ENCODE results near the gene TBCK.
"Not testable (repeated sequence)": the region's sequence is repeated elsewhere in the genome, so short reads cannot be mapped to it uniquely, and the experiment has no call there.

The TBCK gene

DNA sequence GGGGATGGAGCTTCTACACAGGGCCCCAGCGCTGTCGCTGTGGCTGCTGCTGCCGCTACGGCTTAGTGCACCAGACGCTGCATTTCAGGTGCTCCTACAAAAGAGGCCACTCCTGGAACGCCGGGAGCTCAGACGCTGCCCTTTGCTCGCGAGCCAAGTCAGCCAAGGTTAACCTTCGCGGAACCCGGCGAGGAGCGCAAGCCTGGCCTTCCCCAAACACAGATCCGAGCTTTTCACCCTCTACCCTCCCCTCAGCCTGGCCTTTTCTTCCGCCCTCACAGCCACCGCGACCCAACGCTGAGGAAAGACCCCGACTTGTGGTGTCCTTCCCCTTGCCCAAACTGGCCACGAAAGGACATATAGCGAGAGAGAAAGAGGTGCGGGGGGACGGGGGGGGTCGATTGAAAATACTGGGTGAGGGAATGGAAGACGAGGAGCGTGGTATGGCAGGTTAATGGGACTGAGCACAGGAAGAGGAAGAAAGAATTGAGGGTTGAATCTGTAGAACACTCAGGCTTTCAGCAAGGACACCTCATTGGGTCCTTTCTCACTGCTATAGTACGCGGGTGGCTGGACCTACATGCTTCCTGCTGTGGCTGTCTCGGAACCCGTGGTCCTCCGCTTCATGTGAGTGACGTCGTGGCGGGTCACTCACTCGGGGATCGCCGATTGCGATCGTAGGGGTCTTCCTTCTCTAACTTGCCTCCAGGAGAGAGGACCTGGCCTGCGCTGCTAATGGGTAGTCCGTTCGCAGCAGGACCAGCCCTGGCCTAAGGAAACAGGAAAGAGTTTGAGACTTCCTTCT, at the start of gene TBCK, which contains the start of gene AIMP1:
Gene TBCK (minus strand): TSS at position 242 of the 805 bp plus-strand sequence. CDS start 7,249 bp downstream, outside the sequence.
Gene AIMP1 (plus strand): TSS at position 583 of the 805 bp plus-strand sequence. CDS start 8,460 bp downstream, outside the sequence.
- DNase-seq, result peak; percentile 90 to 91

DNA sequence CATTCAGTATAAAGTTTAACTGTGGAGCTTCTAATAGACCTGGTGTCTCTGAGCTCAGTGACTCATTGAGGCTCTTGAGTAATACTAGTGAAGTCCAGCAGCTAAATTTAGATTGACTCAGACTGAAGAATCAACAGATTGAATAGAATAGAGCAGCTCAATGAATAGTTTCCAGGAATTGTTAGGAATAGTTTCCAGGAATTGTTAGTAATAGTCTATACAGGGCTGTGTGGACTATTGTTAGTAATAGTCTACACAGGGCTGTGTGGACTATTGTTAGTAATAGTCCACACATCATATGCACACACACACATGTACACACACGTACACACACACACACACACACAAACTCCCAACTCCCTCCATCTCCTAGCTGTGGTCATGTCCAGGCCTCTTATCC, 49.6 kb upstream of the TBCK start:
- no peak for DNase-seq

DNA sequence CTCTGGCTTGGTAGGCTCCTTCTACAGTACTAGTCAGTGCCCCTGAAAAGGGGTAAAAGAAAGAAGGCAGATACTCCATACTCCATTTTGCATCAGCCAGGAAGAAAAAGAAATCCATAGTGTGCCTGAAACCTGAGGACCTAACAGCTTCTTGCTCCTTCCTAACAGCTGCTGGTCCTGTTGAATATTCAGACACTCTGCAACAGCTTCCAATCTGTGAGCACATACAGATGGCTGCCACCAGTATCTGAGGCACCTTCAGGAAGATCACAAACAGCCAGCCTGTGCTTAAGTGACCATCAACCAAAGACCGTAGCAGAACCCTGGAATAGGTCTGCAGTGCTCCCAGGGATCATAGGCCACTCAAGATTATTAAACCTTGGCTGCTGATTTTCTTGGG, 48.3 kb upstream of the TBCK start:
- DNase-seq, result no peak

DNA sequence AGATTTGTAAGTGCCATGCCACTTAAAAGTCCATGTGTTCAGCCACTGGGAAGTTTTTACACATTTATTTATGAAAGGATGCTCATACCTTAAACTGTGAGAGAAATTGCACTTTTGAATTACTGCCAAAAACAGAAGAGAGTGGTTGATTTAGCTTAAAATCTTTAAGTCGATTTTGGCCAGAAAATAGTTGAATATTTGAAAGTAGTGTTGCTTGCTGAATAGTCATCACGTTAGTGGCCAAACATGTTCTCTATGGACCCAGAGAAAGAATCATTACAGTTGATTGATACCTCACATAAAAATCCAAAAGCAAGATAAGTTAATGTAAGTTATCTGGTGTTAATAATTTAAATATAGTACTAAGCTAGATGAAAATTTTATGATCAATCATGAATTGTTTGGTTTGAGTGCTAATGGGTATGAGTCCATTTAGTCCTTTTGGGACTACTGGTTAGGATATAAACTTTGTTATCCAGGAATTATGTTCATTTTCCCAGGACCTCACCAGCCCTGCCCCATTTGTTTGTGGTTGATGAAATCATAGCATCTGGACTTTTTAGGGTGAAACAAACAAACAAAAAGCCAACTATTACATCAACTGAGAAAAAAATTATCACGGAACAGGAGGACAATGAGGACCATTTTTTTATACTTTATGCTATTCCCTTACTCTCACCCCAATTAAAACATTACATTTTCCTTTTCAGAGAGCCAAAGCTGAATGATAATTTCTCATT, 46.2 kb upstream of the TBCK start:
- DNase-seq, result no peak

DNA sequence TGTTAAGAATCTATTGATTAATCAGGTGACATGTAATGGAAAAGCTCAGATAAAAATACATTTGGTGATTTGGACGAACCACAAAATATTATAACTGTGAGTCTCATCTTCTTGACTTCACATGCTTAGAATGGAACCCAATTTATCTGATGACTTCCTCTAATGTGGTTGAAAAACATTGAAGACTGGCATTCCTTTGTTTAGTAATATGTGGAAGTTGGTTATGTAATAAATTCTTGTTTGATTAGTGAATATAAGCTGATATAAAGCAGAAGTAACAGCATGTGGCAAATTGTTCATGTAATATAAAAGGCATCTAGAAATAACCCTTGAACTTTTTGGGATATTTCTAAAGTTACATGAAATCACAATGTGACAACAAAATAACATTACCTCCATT, 42.9 kb upstream of the TBCK start:
- no peak for DNase-seq

DNA sequence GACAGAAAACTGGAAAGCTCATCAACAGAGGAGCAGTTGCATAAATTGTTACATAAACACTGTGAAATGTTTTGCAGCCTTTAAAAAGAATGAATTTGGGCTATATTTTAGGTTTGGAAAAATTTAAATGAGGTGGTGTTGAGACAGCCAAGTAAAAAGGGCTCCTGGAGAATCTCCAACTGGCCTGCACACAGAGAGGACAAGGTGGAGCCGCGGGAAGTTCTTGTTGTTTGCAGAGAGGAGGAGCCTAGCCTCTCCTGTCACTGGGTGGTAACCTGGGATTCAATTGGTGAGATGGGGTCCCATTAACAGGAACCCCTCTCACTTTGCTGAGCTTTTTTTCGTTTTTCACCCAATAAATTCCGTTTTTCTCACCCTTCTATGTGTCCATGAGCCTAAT, 39.2 kb upstream of the TBCK start:
- DNase-seq, result no peak

DNA sequence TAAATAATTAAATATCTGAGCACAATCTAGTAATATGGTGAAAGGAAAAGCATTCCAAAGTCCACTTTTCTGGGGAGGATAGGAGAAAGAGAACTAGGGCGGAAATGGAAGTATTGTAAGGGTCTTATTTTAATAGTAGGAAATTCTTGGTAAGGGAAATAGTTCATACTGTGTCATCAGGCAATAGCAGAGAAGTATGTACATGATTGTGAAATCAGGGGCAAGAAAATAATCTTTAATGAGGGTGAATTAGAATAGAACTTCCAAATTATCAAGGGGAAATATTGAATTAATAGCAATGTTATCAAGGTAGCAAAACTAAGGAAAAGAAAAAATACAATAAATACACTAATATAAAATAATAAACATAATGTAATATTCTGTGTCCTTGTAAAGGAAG, 37.8 kb upstream of the TBCK start:
- DNase-seq, result no peak

DNA sequence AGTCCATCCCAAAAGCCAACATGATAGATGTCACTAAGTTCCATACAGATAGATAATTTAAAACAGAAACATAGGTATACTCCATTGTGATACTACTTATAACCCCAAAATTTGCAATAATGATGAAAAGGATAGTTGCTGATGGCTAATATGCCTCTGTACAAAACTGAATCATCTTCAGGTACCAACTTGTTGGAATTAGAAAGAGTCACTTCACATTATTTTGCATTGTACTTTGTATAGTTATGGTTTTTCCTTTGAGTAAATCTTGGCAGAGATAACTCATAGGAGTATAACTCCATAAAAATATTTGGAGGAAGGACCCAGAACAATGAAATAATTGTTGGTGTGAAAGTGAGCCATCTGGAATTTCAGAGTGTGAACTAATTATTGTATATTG, 35.0 kb upstream of the TBCK start:
- no peak for DNase-seq

DNA sequence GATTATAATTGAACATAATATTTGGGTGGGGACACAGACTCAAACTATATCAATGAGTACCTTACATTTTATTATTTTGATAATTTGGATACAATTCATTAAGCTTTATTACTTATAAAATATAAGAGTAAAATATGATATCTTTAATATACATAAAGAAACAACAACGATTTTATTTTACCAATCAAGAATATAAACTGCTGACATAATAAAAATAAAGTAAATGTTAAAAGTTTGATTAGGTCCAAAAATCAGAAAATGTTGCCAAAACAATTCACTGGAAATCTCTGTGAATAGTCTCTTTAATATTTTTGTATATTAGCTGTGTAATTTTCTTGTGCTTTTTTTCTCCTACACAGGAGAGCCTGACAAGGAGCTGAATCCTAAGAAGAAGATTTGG, 31.2 kb upstream of the TBCK start:
- DNase-seq, result no peak

DNA sequence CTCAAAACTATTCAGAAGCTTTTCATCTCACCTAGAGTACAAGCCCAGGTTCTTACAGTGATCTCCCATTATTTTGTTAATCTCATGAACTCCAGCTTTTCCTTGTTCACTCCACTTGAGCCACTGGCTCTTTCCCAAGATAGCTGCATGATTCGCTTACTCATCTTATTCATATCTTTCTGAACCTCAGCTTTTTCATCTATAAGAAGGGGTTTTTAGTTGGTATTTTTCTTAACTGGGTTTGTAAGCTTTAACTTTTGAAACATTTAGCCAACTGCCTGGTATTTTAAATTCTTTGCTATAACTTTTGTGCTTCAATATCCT, 28.6 kb upstream of the TBCK start:
- no peak for DNase-seq

DNA sequence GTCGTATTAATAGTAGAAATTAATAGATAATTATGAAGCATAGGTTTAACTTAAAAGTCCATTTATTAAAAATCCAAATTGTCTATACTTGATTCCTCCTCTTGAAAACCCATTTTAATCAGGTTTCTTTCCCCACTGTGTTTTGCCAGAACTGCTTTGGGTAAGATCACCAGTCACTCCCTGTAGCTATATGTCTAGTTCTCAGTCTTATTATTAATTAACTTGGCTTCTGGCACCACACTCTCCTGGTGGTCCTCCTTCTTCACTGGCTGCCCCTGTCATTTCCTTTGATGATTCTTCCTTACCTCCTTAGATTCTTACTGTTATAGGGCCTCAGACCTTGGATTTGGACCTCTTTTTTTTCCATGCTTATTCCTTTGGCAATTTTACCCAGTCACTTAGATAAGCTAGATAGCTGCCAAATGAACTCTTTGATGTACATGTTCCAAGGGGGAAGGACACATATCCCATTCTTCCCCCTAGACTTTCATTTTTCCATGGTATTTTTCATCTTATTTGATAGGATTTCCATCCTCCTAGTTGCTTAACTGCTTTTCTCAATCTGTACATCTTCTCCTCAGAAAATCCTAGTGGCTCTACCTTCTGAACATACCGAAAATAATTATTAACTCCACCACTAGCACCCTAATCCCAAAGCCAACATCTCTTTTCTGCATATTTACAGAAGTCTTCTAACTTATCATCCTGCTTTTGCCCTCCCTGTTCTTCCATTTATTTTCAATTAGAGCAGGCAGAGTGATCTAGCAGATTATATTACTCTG, 28.0 kb upstream of the TBCK start:
- no peak for DNase-seq

DNA sequence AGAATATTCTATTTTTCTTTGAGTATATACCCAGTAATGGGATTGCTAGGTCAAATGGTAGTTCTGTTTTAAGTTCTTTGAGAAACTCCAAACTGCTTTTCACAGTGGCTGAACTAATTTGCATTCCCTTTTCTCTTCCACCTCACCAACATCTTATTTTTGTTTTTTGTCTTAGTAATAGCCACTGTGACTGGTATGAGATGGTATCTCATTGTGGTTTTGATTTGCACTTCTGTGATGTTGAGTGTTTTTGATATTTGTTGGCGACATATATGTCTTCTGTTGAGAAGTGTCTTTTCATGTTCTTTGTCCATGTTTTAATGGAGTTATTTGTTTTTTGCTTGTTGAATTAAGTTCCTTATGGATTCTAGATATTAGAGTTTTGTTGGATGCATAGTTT, 24.8 kb upstream of the TBCK start:
- no peak for DNase-seq

DNA sequence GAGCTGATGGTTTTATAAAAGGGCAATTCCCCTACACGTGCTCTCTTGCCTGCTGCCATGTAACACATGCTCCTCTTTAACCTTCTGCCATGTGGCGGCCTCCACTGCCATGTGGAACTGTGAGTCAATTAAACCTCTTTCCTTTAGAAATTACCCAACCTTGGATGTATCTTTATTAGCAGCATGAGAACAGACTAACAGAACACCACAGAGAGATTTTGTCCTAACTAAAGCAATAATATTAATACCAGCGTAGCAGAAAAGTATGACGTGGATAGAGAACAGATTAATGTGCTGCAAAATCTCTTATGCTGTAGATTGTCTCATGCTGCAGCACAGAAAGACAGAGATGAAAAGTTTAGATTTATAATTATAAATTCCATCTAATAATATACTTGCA, 23.4 kb upstream of the TBCK start:
- DNase-seq, result no peak

DNA sequence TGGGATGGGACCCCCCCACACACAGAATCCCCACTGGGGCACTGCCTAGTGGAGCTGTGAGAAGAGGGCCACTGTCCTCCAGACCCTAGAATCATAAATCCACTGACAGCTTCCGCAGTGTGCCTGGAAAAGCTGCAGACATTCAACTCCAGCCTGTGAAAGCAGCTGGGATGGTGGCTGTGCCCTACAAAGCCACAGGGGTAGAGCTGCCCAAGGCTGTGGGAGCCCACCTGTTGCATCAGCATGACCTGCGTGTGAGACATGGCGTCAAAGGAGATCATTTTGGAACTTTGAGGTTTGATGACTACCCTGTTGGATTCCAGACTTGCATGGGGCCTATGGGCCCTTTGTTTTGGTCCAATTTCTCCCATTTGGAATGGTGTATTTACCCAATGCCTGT, 22.7 kb upstream of the TBCK start:
- no peak for DNase-seq

DNA sequence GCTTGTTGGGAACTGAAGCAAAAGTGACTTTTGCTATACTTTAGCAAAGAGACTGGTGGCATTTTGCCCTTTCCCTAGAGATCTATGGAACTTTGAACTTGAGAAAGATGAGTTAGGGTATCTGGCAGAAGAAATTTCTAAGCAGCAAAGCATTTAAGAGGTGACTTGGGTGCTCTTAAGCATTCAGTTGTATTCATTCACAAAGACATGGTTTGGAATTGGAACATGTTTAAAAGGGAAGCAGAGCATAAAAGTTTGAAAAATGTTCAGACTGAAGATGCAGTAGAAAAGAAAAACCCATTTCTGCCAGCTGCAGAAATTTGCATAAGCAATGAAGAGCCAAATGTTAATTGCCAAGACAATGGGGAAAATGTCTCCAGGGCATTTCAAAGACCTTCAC, 21.9 kb upstream of the TBCK start:
- DNase-seq, result no peak

DNA sequence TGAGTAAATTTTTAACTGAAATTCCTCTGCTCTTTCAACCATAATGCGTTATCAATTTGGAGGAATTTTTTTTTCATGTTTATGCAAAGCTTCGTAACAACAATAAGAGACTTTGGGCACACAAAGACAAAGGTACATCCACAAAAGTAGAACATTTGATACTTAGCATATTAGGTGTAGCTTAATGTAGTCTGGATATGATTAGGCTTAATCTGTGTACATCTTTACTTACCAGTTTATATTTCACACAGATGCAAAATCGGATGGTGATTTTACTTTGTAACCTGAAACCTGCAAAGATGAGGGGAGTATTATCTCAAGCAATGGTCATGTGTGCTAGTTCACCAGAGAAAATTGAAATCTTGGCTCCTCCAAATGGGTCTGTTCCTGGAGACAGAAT, 20.6 kb upstream of the TBCK start:
- DNase-seq, result peak in 1 of 2 experiments; percentile 35

DNA sequence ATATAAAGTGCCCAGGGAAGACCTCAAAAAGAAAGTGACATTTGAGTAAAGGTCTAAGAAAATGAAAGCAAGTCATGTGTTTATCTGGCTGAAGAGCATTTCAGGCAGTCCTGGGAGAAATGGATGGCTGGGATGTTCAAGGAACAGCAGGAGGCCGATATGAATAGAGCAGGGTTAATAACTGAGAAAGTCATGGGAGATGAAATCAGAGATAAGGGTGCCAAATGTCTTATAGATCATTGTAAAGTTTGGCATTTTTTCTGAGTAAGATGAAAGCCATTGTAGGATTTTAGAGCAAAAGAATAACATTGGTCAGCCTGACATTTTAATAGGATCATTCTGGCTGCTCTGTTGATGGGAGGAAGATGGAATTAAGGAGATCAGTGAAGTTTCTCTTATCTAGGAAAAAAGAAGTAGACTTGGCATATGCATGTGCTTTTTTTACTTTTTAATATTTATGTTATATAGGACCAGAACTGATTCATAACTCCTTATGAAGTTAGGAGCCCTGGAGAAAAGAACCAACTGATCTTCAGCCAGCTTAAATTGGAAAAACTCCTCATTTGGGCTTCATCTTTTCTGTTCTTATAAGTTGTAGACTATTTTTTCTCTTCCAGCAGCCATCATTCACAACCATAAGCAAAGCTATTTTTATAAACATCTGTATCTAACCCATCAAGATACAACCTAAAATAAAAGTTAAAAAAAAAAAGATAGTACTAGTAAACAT, 18.9 kb upstream of the TBCK start:
- no peak for DNase-seq

DNA sequence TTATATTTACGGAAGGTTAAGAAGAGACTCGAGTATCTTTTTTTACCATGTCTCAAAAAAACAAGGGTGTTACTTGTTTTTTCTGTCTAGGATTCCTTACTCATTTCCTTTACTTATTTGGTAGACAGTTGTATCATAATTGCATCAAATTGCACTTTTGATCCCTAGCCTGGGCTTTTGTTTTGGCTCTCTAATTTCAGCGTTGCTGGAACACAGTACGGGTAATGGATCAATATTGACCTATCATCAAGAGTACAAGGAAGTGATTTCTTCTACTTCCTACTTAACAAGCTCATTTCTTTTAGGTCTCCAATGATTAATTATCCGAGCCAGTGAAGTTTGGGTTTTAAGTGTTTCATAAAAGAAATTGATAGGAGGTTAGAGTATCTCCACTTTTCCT, 17.2 kb upstream of the TBCK start:
- DNase-seq, result no peak

DNA sequence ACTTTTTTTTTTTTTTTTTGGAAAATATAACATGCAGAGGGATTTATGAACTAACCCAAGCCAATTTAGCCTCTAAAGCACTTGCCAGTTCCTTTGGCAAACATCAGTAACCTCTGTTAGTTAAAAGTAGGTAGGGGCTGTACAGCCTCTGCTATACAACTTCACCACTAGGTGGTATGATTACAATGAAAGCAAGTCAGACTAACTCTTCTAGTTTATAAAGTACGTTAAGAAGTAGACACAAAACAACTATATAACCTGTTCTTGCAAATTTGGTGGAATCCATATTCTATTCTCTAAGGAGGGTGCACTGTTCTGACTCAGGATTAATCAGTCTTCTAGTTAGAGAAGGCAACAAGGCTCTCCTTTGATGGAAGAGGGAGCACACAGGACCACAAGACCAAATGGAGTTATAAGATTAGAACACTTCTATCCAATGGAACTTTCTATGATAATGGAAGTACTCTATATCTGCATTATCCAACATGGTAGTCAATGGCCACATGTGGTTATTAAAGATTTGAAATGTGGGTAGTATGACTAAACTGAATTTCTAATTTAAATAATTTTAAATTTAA, 13.1 kb upstream of the TBCK start:
- DNase-seq, result peak; percentile 9 to 49

DNA sequence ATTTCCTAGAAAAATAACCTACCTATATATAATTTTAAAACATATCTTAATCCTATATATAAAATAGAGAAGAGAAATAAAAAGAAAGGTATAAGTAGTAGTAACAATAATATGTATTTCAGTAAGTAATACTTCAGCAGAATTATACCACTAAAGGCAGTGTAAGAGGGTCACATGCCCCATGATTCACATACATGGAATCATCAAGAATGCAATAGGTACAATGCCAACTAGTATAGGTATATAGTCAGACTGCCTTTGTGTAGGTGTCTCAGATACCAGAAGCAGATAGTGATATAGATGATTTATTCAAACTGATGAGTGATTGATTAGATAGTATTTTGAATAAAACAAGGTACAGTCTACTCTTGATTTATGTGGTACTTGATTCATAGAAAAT, 9.8 kb upstream of the TBCK start:
- no peak for DNase-seq

DNA sequence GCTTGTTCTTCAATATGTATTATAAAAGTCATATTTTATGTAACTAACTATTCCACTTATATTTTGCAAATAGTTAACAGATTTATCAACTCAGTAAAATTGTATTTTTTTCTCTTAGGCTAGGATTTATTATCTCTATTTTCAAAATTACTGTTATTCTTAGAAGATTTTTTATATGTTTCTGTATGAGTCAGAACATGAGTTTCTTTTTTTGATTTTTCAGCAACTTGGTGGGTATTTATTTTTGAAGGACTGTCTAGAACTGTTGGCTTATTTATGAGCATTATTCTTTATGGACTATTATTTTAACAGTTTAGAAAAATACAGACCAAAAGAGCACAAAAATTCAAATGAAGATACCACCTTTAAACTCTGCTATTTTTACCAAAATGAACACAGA, 7.1 kb upstream of the TBCK start:
- DNase-seq, result no peak

DNA sequence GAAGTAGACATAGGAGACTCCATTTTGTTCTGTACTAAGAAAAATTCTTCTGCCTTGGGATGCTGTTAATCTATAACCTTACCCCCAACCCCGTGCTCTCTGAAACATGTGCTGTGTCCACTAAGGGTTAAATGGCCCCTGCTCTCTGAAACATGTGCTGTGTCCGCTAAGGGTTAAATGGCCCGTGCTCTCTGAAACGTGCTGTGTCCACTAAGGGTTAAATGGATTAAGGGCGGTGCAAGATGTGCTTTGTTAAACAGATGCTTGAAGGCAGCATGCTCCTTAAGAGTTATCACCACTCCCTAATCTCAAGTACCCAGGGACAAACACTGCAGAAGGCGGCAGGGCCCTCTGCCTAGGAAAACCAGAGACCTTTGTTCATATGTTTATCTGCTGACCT, 5.8 kb upstream of the TBCK start:
- not testable (repeated sequence) for DNase-seq

DNA sequence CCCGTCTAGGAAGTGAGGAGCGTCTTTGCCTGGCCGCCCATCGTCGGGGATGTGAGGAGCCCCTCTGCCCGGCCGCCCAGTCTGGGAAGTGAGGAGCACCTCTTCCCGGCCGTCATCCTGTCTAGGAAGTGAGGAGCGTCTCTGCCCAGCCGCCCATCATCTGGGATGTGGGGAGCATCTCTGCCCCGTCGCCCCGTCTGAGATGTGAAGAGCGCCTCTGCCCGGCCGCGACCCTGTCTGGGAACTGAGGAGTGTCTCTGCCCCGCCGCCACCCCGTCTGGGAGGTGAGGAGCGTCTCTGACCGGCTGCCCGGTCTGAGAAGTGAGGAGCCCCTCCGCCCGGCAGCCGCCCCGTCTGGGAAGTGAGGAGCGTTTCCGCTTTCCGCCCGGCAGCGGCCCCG, 5.2 kb upstream of the TBCK start:
- DNase-seq, result not testable (repeated sequence)
